Measurements from ENCODE around the gene ASCC1.

Gene ASCC1

DNA sequence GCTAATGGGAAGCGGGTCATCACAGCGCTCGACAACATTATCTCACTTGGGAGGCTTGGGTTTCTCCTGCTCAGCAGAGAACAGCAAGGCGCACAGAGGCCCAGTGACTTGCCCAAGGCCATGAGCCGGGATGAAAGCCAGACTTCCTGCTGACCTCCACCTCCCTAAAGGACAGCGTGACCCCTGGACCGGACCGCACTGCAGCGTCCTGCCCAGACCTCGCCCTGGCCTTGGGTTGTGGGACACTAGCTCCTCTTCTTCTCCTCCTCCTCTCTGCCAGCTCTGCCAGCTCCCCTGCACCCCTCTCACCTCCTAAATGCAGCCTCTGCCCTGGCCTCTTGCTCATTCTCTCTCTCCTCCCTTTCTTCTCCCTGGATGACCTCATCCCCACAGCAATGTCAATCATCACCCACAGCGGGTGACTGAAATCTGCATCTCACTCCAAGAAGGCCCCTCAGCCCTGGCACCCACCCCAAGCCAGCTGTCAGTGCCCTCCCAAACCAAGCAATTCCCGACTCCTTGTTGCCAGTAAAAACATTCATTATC is 147.1 kb downstream of the ASCC1 start:
- no peak overlapping the region for H3K27ac ChIP-seq (ENCODE audit: low read depth, low read length)
- H3F3A ChIP-seq (ENCODE audit: control insufficient read depth, insufficient read depth), result no peaks in the 10 kb centered on the region
- H4K20me1 ChIP-seq (ENCODE audit: control insufficient read depth, insufficient read depth, low read depth, low read length), result no peaks in the 10 kb centered on the region
- H3K4me1 ChIP-seq (ENCODE audit: control insufficient read depth, low read length), result 0 out of 2 replicates have a peak, but pooled peaks cover 4% of the 10 kb centered on the region
- H3K4me3 ChIP-seq (ENCODE audit: low read length), result no peak overlapping the region
- no peak overlapping the region for H3K4me2 ChIP-seq (ENCODE audit: low read length)
- H3K27me3 ChIP-seq (ENCODE audit: control insufficient read depth, low read length), result peaks cover 5% of the 10 kb centered on the region; the same call in 1 of the 2 replicates
- H3K9me2 ChIP-seq (replicated peaks; ENCODE audit: control insufficient read depth, low read length), result no peaks in the 10 kb centered on the region
- no peaks in the 10 kb centered on the region for H3K79me2 ChIP-seq (ENCODE audit: control insufficient read depth, low read length)
- no peaks in the 10 kb centered on the region for H3K9me3 ChIP-seq (ENCODE audit: control insufficient read depth, insufficient read depth, low read length)
- TF ChIP-seq EZH2phosphoT487 (IDR thresholded peaks at IDR 0.05; ENCODE audit: borderline replicate concordance, low read length), result no peak
- TF ChIP-seq CTCF (IDR thresholded peaks at IDR 0.05; ENCODE audit: low read depth, low read length, poor library complexity, severe bottlenecking), result no peak
- no peaks in the 10 kb centered on the region for H3K36me3 ChIP-seq (ENCODE audit: control insufficient read depth, low read length)

GRCh38 chr10:72068126-72068765 is 147.8 kb downstream of the ASCC1 start:
- no peaks in the 10 kb centered on the region for H3F3A ChIP-seq (ENCODE audit: control insufficient read depth, insufficient read depth)

DNA sequence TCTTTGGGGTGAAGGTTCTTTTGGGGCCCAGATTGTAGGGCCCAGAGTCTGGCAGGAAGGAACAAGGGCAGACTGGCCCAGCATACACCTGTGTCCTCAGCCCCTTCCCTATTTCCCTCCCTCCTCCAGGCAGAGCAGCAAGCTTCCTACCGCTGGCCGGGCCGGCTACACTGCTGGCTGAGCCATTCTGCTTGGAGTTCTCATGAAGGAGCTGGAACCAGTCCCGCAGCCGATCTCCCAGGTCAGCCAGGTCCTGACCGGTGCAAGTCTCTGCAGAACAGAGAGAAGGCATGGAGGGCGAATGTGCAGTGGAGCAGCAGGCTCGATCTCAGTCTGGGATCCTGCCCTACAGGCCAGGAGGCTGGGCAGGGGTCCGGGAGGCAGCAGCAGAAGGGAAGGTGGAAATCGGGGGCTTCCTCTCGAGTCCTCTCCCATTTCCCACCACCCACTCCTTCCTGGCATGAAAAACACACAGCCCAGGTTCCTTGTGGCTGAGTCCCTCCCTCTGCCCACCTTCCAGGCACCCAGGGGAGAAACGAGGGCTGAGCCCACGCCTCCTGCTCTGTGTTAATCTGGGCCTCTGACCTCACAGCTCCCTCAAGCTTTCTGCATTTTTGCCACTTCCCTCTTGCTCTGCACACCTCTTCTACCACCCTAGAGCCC is 148.5 kb downstream of the ASCC1 start:
- H3K36me3 ChIP-seq (ENCODE audit: control insufficient read depth, low read length), result no peaks in the 10 kb centered on the region
- H3K9me2 ChIP-seq (replicated peaks; ENCODE audit: control insufficient read depth, low read length), result no peaks in the 10 kb centered on the region
- no peaks in the 10 kb centered on the region for H3K79me2 ChIP-seq (ENCODE audit: control insufficient read depth, low read length)
- H3K4me3 ChIP-seq (ENCODE audit: low read length), result no peak overlapping the region
- no peaks in the 10 kb centered on the region for H4K20me1 ChIP-seq (ENCODE audit: control insufficient read depth, insufficient read depth, low read depth, low read length)
- no peaks in the 10 kb centered on the region for H3K9me3 ChIP-seq (ENCODE audit: control insufficient read depth, insufficient read depth, low read length)
- H3K4me1 ChIP-seq (ENCODE audit: control insufficient read depth, low read length), result 0 out of 2 replicates have a peak, but pooled peaks cover 4% of the 10 kb centered on the region
- H3K27ac ChIP-seq (ENCODE audit: low read depth, low read length), result no peak overlapping the region
- H3K4me2 ChIP-seq (ENCODE audit: low read length), result no peak overlapping the region
- H3F3A ChIP-seq (ENCODE audit: control insufficient read depth, insufficient read depth), result no peaks in the 10 kb centered on the region
- TF ChIP-seq CTCF (IDR thresholded peaks at IDR 0.05; ENCODE audit: low read depth, low read length, poor library complexity, severe bottlenecking) (no peak), EZH2phosphoT487 (IDR thresholded peaks at IDR 0.05; ENCODE audit: borderline replicate concordance, low read length) (no peak)
- peaks cover 5% of the 10 kb centered on the region; the same call in 1 of the 2 replicates for H3K27me3 ChIP-seq (ENCODE audit: control insufficient read depth, low read length)

More at GRCh38 chr10:72068126-72068765, 147.8 kb downstream of the ASCC1 start:
- Histone ChIP-seq H3K4me1 (ENCODE audit: control insufficient read depth, low read length) (0 out of 2 replicates have a peak, but pooled peaks cover 4% of the 10 kb centered on the region), H3K27me3 (ENCODE audit: control insufficient read depth, low read length) (peaks cover 5% of the 10 kb centered on the region; the same call in 1 of the 2 replicates), H3K79me2 (ENCODE audit: control insufficient read depth, low read length) (no peaks in the 10 kb centered on the region), H3K9me2 (replicated peaks; ENCODE audit: control insufficient read depth, low read length) (no peaks in the 10 kb centered on the region), H3K27ac (ENCODE audit: low read depth, low read length) (no peak overlapping the region), H3K4me3 (ENCODE audit: low read length) (no peak overlapping the region), H4K20me1 (ENCODE audit: control insufficient read depth, insufficient read depth, low read depth, low read length) (no peaks in the 10 kb centered on the region), H3K4me2 (ENCODE audit: low read length) (no peak overlapping the region), H3K9me3 (ENCODE audit: control insufficient read depth, insufficient read depth, low read length) (no peaks in the 10 kb centered on the region), H3K36me3 (ENCODE audit: control insufficient read depth, low read length) (no peaks in the 10 kb centered on the region)
- TF ChIP-seq EZH2phosphoT487 (IDR thresholded peaks at IDR 0.05; ENCODE audit: borderline replicate concordance, low read length) (no peak), CTCF (IDR thresholded peaks at IDR 0.05; ENCODE audit: low read depth, low read length, poor library complexity, severe bottlenecking) (no peak)
